ENCODE results near the gene PLOD1.

Gene PLOD1

DNA sequence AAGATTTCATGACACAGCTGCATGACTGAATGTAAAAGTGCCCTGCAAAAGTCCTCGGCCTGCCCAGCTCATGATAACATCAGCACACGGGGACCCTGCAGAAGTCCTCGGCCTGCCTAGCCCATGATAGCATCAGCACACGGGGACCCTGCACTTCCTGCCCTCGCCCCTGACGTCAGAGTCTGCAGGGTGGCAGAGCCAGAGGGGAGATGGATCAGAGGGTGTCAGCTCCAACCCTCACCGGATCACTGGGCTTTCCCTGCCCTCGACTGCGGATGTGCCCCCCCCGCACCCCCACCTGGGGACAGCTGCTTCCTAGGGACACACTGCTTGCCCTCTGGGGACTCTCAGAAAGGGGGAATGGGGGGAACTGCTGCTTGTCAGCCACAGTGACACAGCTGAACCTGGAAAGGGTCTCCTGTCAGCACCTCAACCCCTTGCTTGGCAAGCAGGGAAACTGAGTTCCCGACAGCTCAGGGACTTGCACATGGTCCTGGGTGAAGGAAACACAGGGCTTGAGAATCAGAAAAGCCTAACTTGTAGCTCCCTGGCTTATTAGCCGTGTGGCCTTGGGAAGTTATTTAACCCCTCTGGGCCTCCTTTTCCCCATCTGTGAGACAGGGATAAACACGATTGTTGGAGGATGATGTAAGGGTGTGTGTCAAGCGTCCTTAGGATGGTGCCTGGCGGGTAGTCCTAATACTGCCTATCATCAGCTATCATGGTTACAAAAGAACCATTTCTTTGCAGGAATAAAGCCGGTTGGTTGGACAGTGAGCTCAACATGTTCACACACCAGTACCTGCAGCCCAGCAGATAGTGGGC lies 76.4 kb downstream of the PLOD1 start:
- no peaks in the 10 kb centered on the region for H3K27me3 ChIP-seq (ENCODE audit: low read length)
- no peak overlapping the region for H3K27ac ChIP-seq (ENCODE audit: low read depth, low read length)
- no peaks in the 10 kb centered on the region for H3K9me3 ChIP-seq (ENCODE audit: insufficient read depth, low read length)
- H3K9me2 ChIP-seq (replicated peaks; ENCODE audit: insufficient read depth, low read length) = no peaks in the 10 kb centered on the region
- peaks cover 3% of the 10 kb centered on the region; the same call in 1 of the 2 replicates for H3F3A ChIP-seq (ENCODE audit: insufficient read depth)
- H3K4me3 ChIP-seq (ENCODE audit: insufficient read depth, low read length, poor library complexity, severe bottlenecking) = no peak overlapping the region
- no peak for TF ChIP-seq CTCF (IDR thresholded peaks at IDR 0.05; ENCODE audit: insufficient read depth, low read length, poor library complexity, severe bottlenecking)
- no peak for TF ChIP-seq EZH2phosphoT487 (conservative IDR thresholded peaks at IDR 0.05; ENCODE audit: low read length)
- H3K36me3 ChIP-seq (ENCODE audit: low read length) = 0 out of 2 replicates have a peak, but pooled peaks cover 3% of the 10 kb centered on the region
- H4K20me1 ChIP-seq (ENCODE audit: low read depth, low read length) = no peaks in the 10 kb centered on the region
- no peak overlapping the region for H3K4me2 ChIP-seq (ENCODE audit: low read depth, low read length, poor library complexity, severe bottlenecking)
- no peak overlapping the region for H3K9ac ChIP-seq (ENCODE audit: low read length)
- no peaks in the 10 kb centered on the region for H3K79me2 ChIP-seq (ENCODE audit: insufficient read depth, low read length)
- no peak overlapping the region for H2AFZ ChIP-seq (ENCODE audit: low read depth, low read length, severe bottlenecking)

GRCh38 chr1:12011998-12012397 lies 77.5 kb downstream of the PLOD1 start:
- H3K9me2 ChIP-seq (replicated peaks; ENCODE audit: insufficient read depth, low read length) = no peaks in the 10 kb centered on the region
- no peaks in the 10 kb centered on the region for H3K27me3 ChIP-seq (ENCODE audit: low read length)
- peaks cover 9% of the 10 kb centered on the region for H3F3A ChIP-seq (ENCODE audit: insufficient read depth)
- H3K36me3 ChIP-seq (ENCODE audit: low read length) = 0 out of 2 replicates have a peak, but pooled peaks cover 3% of the 10 kb centered on the region
- no peak overlapping the region for H3K9ac ChIP-seq (ENCODE audit: low read length)
- no peak for TF ChIP-seq EZH2phosphoT487 (conservative IDR thresholded peaks at IDR 0.05; ENCODE audit: low read length)
- TF ChIP-seq CTCF (IDR thresholded peaks at IDR 0.05; ENCODE audit: insufficient read depth, low read length, poor library complexity, severe bottlenecking) = no peak
- H3K27ac ChIP-seq (ENCODE audit: low read depth, low read length) = no peak overlapping the region
- H3K4me2 ChIP-seq (ENCODE audit: low read depth, low read length, poor library complexity, severe bottlenecking) = no peak overlapping the region
- no peaks in the 10 kb centered on the region for H3K79me2 ChIP-seq (ENCODE audit: insufficient read depth, low read length)
- no peaks in the 10 kb centered on the region for H3K9me3 ChIP-seq (ENCODE audit: insufficient read depth, low read length)
- H4K20me1 ChIP-seq (ENCODE audit: low read depth, low read length) = no peaks in the 10 kb centered on the region
- H2AFZ ChIP-seq (ENCODE audit: low read depth, low read length, severe bottlenecking) = no peak overlapping the region
- no peak overlapping the region for H3K4me3 ChIP-seq (ENCODE audit: insufficient read depth, low read length, poor library complexity, severe bottlenecking)

- no peak overlapping the region for H2AFZ ChIP-seq (ENCODE audit: low read depth, low read length, severe bottlenecking)
- TF ChIP-seq EZH2phosphoT487 (conservative IDR thresholded peaks at IDR 0.05; ENCODE audit: low read length) (no peak), CTCF (IDR thresholded peaks at IDR 0.05; ENCODE audit: insufficient read depth, low read length, poor library complexity, severe bottlenecking) (no peak)
- no peaks in the 10 kb centered on the region for H3K36me3 ChIP-seq (ENCODE audit: low read length)
- no peak overlapping the region for H3K4me2 ChIP-seq (ENCODE audit: low read depth, low read length, poor library complexity, severe bottlenecking)
- no peaks in the 10 kb centered on the region for H3K27me3 ChIP-seq (ENCODE audit: low read length)
- no peak overlapping the region for H3K9ac ChIP-seq (ENCODE audit: low read length)
- H3K27ac ChIP-seq (ENCODE audit: low read depth, low read length) = no peak overlapping the region
- H3K9me3 ChIP-seq (ENCODE audit: insufficient read depth, low read length) = no peaks in the 10 kb centered on the region
- H3K9me2 ChIP-seq (replicated peaks; ENCODE audit: insufficient read depth, low read length) = no peaks in the 10 kb centered on the region
- peaks cover 9% of the 10 kb centered on the region for H3F3A ChIP-seq (ENCODE audit: insufficient read depth)
- H3K4me3 ChIP-seq (ENCODE audit: insufficient read depth, low read length, poor library complexity, severe bottlenecking) = no peak overlapping the region
- no peaks in the 10 kb centered on the region for H3K79me2 ChIP-seq (ENCODE audit: insufficient read depth, low read length)
- no peaks in the 10 kb centered on the region for H4K20me1 ChIP-seq (ENCODE audit: low read depth, low read length)
Observed at GRCh38 chr1:12012560-12013316, 78.2 kb downstream of the PLOD1 start.
